K562 (cell line): ENCODE measurements around the gene PTGER2. TPM values are rescaled to one million over a fixed set of nuclear protein-coding genes. Genes with fewer than 3 reads are reported as not detected.
A peak's percentile ranks its signal among the peaks of the same experiment; 100 is the strongest.

Experiments
- ATAC-seq: fragments of 200-7000 bp; cut with Tn5 transposase; 3 replicates; pipeline ENCODE4 v1.9.1; 2020; ENCODE audit warnings: moderate library complexity
- BruUV-seq: library from RNA; stranded (reverse); fragments of 400-500 nt; replicated peaks from 2 replicates; lab custom pipeline; 2021; lab: Mats Ljungman, UMichigan
- CTCF ChIA-PET: fragments of 300-600 bp; formaldehyde crosslinking; extraction: SDS; loops from one replicate; lab custom pipeline; 2021; ENCODE audit warnings: low intra/inter-chr PET ratio; lab: Yijun Ruan, JAX
- POLR2A ChIA-PET: fragments of 300-600, 350-650 bp; sonication (Branson Sonifier 250); formaldehyde crosslinking; extraction: SDS; loops from one replicate; lab custom pipeline; 2021; ENCODE audit warnings: antibody characterized with exemption, inconsistent platforms; lab: Yijun Ruan, JAX
- DNase-seq, 4 experiments: peaks; one replicate each; pipeline versions ENCODE4 v3.0.0 to v3.0.0-alpha.2; 2011 to 2018; ENCODE audit warnings: low spot score in 3 of 4, mixed read lengths in 3 of 4; ENCODE audit errors: extremely low read depth in 1 of 4
- FAIRE-seq: peaks from 2 replicates; lab custom pipeline; 2011; peaks lifted over from hg19 to GRCh38; lab: Jason Lieb, UNC
- H2AFZ ChIP-seq: 2 replicates; pipeline ENCODE4 v1.6.0; 2011; ENCODE audit warnings: low read depth, low read length, control low read depth, inconsistent platforms
- H3K27ac ChIP-seq: fragments of 200-600 bp; 3 replicates; pipeline ENCODE4 v1.8.0; 2011; ENCODE audit warnings: low read depth, mild to moderate bottlenecking, control low read depth, inconsistent platforms, low read length, moderate library complexity, mixed read lengths; ENCODE audit errors: extremely low read depth
- H3K27me3 ChIP-seq, 2 experiments: fragments of 300-600 bp in 1 of 2; 2 replicates in 1 of 2; 3 replicates in 1 of 2; pipeline versions ENCODE4 v1.6.0 to v1.8.0; 2011; ENCODE audit warnings: inconsistent platforms in 2 of 2, low read length in 2 of 2, mild to moderate bottlenecking in 1 of 2, mixed read lengths in 1 of 2, moderate library complexity in 1 of 2; ENCODE audit not compliant: control insufficient read depth in 2 of 2, insufficient read depth in 2 of 2
- H3K36me3 ChIP-seq: fragments of 300-600 bp; 3 replicates; pipeline ENCODE4 v1.8.0; 2011; ENCODE audit warnings: mild to moderate bottlenecking, low read length, inconsistent platforms; ENCODE audit not compliant: control insufficient read depth, insufficient read depth
- H3K4me1 ChIP-seq, 2 experiments: fragments of 200-600 bp in 1 of 2; replicated peaks in 1 of 2; 2 replicates in 1 of 2; 3 replicates in 1 of 2; pipeline versions ENCODE4 v1.5.1 to v1.8.0; 2011; ENCODE audit warnings: inconsistent platforms in 2 of 2, low read length in 2 of 2, mild to moderate bottlenecking in 1 of 2, mixed read lengths in 1 of 2, moderate library complexity in 1 of 2; ENCODE audit not compliant: control insufficient read depth in 2 of 2, insufficient read depth in 2 of 2
- H3K4me2 ChIP-seq: 2 replicates; pipeline ENCODE4 v1.6.1; 2011; ENCODE audit warnings: low read length, control low read depth, inconsistent platforms, mixed read lengths; ENCODE audit not compliant: insufficient read depth
- H3K4me3 ChIP-seq: fragments of 200-600 bp; sonication (generic), shearing (Covaris generic); 2 replicates; pipeline ENCODE4 v1.5.1; 2016; ENCODE audit warnings: control low read depth, inconsistent platforms
- H3K79me2 ChIP-seq: fragments of 200-600 bp; 3 replicates; pipeline ENCODE4 v1.8.0; 2011; ENCODE audit warnings: low read length, inconsistent platforms; ENCODE audit not compliant: control insufficient read depth, insufficient read depth
- H3K9ac ChIP-seq, 2 experiments: 2 replicates each; pipeline versions ENCODE4 v1.6.0 to v1.6.1; 2011; ENCODE audit warnings: low read depth in 2 of 2, low read length in 2 of 2, control low read depth in 1 of 2, inconsistent platforms in 1 of 2, mild to moderate bottlenecking in 1 of 2, mixed read lengths in 1 of 2; ENCODE audit not compliant: insufficient read depth in 1 of 2
- H3K9me1 ChIP-seq: one replicate; pipeline ENCODE4 v1.6.0; 2011; ENCODE audit warnings: inconsistent platforms, mild to moderate bottlenecking, low read length, moderate library complexity; ENCODE audit not compliant: control insufficient read depth, insufficient read depth
- H3K9me3 ChIP-seq: replicated peaks from 2 replicates; pipeline ENCODE4 v1.5.1; 2011; ENCODE audit warnings: low read depth, low read length, inconsistent platforms; ENCODE audit not compliant: control insufficient read depth, insufficient read depth
- H4K20me1 ChIP-seq: replicated peaks from 2 replicates; pipeline ENCODE4 v1.6.1; 2011; ENCODE audit warnings: low read length, inconsistent platforms, mixed read lengths; ENCODE audit not compliant: control insufficient read depth, insufficient read depth
- BRF1 ChIP-seq: IDR thresholded peaks from 3 replicates; pipeline ENCODE4 v1.6.1; 2011; ENCODE audit warnings: borderline replicate concordance, mild to moderate bottlenecking; ENCODE audit not compliant: insufficient read length; ENCODE audit errors: extremely low read depth
- GABPA ChIP-seq: fragments of 200-800 bp; sonication (Bioruptor generic); conservative IDR thresholded peaks from 2 replicates; pipeline ENCODE4 v1.6.1; 2016; ENCODE audit warnings: low read depth, missing genetic modification characterization, missing compliant biosample characterization
- ILK ChIP-seq: fragments of 450-650 bp; IDR thresholded peaks from 2 replicates; pipeline ENCODE4 v1.6.1; 2016; ENCODE audit warnings: missing genetic modification characterization, low read depth, mild to moderate bottlenecking, missing compliant biosample characterization, moderate library complexity, borderline replicate concordance
- PML ChIP-seq: IDR thresholded peaks from 2 replicates; pipeline ENCODE4 v1.6.1; 2012; ENCODE audit warnings: low read length, inconsistent platforms
- ZBTB40 ChIP-seq, 2 experiments: fragments of 450-650 bp in 1 of 2; sonication (generic) in 1 of 2; formaldehyde crosslinking in 1 of 2; IDR thresholded peaks; 2 replicates each; pipeline versions ENCODE4 v1.7.1 to v1.9.0; 2016 to 2022; ENCODE audit warnings: inconsistent platforms in 1 of 2, mild to moderate bottlenecking in 1 of 2, missing genetic modification reagents in 1 of 2
- ZNF707 ChIP-seq: fragments of 250-450 bp; sonication (Bioruptor Pico); conservative IDR thresholded peaks from 2 replicates; pipeline ENCODE4 v1.8.0; 2022; ENCODE audit warnings: inconsistent platforms, mild to moderate bottlenecking, moderate library complexity
- WGBS: fragments of 100-300 bp; shearing (Covaris generic); methylation state at CpG from one replicate; pipeline ENCODE4 v1.1.6; 2016; ENCODE audit warnings: low coverage, mixed read lengths; ENCODE audit not compliant: insufficient coverage; ENCODE audit errors: missing lambda C conversion rate; 5-methylcytosine and 5-hydroxymethylcytosine counted together
- in situ Hi-C: fragments of 300-500 bp; cut with MboI; formaldehyde crosslinking; loops from 4 replicates; pipeline ENCODE4 v1.15.0; 2018; ENCODE audit warnings: inconsistent platforms, mixed read lengths
- intact Hi-C: fragments of 100-400 bp; cut with micrococcal nuclease; formaldehyde crosslinking; loops from 2 replicates; pipeline ENCODE4 v1.14.2; 2022
- polyA plus RNA-seq, 8 experiments: library from polyadenylated mRNA; depleted of rRNA in 4 of 8; stranded (reverse) in 5 of 8; unstranded in 3 of 8; fragments of >200 nt; fragmentation: Nextera tagmentation in 2 of 8; fragmentation: Illumina TruSeq in 1 of 8; extraction: Ambion mirVana in 2 of 8; extraction: Trizol in 1 of 8; gene quantifications; 2 replicates each; pipeline versions ENCODE4 v1.2.1 to v1.2.3, GENCODE V29; 2011 to 2014; ENCODE audit warnings: inconsistent platforms in 1 of 8, missing spikeins in 1 of 8
- total RNA-seq, 7 experiments: library from RNA; depleted of rRNA in 6 of 7; stranded (reverse); fragments of >200 nt in 6 of 7; fragmentation: Illumina TruSeq in 2 of 7; extraction: Trizol in 2 of 7; gene quantifications; 2 replicates each; pipeline versions ENCODE4 v1.2.1 to v1.2.3, GENCODE V29; 2011 to 2021; ENCODE audit warnings: low replicate concordance in 1 of 7

Gene PTGER2
- total and polyA plus RNA-seq, 9 of the 15 experiments (the other 6 are each of a cell fraction or from before 2014, with no cell fraction given) = not detected

GRCh38 chr14:52265253-52265652 lies 48.9 kb upstream of the PTGER2 start:
- POLR2A ChIA-PET = no interaction called here
- Histone ChIP-seq H3K36me3 (no peaks in the 10 kb centered on the region), H3K79me2 (no peaks in the 10 kb centered on the region), H3K4me2 (no peak overlapping the region), H3K9me1 (no peaks in the 10 kb centered on the region), H3K27me3 (peaks cover 0 to 15% of the 10 kb centered on the region in 2 experiments; a peak in 2 of 5 replicates), H3K9ac (no peak overlapping the region), H3K9me3 (no peaks in the 10 kb centered on the region), H3K4me3 (no peak overlapping the region), H2AFZ (no peak overlapping the region), H3K27ac (no peak overlapping the region), H4K20me1 (no peaks in the 10 kb centered on the region), H3K4me1 (no peaks in the 10 kb centered on the region)
- TF ChIP-seq ILK (tag) (no peak), GABPA (tag) (peak; percentile 48; the same call in 1 of the 2 replicates)
- BruUV-seq = no TSS peak
- FAIRE-seq = no peak
- intact Hi-C loops = no loop called here
- in situ Hi-C loops = no loop called here
- no peak for ATAC-seq
- CTCF ChIA-PET = no interaction called here
- no peak for DNase-seq
- WGBS = 0% methylated on average over 5 of the region's 5 CpGs

- BruUV-seq = no TSS peak
- in situ Hi-C loops (no loop called here), intact Hi-C loops (no loop called here)
- no peak for ATAC-seq
- no peak overlapping the region for H2AFZ ChIP-seq
- no peaks in the 10 kb centered on the region for H3K4me1 ChIP-seq
- no peaks in the 10 kb centered on the region for H4K20me1 ChIP-seq
- no peaks in the 10 kb centered on the region for H3K79me2 ChIP-seq
- no peak overlapping the region for H3K4me3 ChIP-seq
- H3K9ac ChIP-seq = no peak overlapping the region
- H3K4me2 ChIP-seq = no peak overlapping the region
- no peaks in the 10 kb centered on the region for H3K36me3 ChIP-seq
- H3K27me3 ChIP-seq = peaks cover 0 to 15% of the 10 kb centered on the region in 2 experiments; a peak in 2 of 5 replicates
- H3K27ac ChIP-seq = no peak overlapping the region
- H3K9me1 ChIP-seq = no peaks in the 10 kb centered on the region
- FAIRE-seq = no peak
- no peaks in the 10 kb centered on the region for H3K9me3 ChIP-seq
- CTCF ChIA-PET = no interaction called here
- no peak for DNase-seq
- POLR2A ChIA-PET = interaction anchor here (0.9 kb wide), 1 partner anchor 12 kb away, joined by 3 read pairs; no protein-coding TSS in a partner anchor
- WGBS = 6% methylated on average over 2 of the region's 3 CpGs
- no peak for TF ChIP-seq PML
- TF ChIP-seq ZNF707 = no peak
- no peak for TF ChIP-seq ZBTB40 (IDR thresholded peaks at IDR 0.05)
- TF ChIP-seq ZBTB40 (CRISPR knock-in tag; IDR thresholded peaks at IDR 0.05) = no peak
- TF ChIP-seq BRF1 = no peak
- no peak for TF ChIP-seq ILK (tag)
Measured at GRCh38 chr14:52266179-52266578, 47.9 kb upstream of the PTGER2 start.
